OCI-LY7 (cell line): ENCODE measurements around the gene COL5A1. TPM values are rescaled to one million over a fixed set of nuclear protein-coding genes. Genes with fewer than 3 reads are reported as not detected.

ENCODE experiments used
- BruUV-seq: library from RNA; stranded (reverse); fragments of 400-500 nt; replicated peaks from 2 replicates; lab custom pipeline; 2021; lab: Mats Ljungman, UMichigan
- CTCF ChIA-PET: fragments of 300-600 bp; sonication (Branson Sonifier 250); formaldehyde crosslinking; loops from one replicate; lab custom pipeline; 2022; ENCODE audit warnings: antibody characterized with exemption; ENCODE audit not compliant: unreplicated experiment; lab: Charles Lee
- POLR2A ChIA-PET: fragments of 300-600 bp; sonication (Branson Sonifier 250); formaldehyde crosslinking; loops from one replicate; lab custom pipeline; 2022; ENCODE audit warnings: antibody characterized with exemption; lab: Charles Lee
- DNase-seq: peaks from one replicate; pipeline ENCODE4 v3.0.0-alpha.2; 2015; ENCODE audit warnings: low spot score
- H2AFZ ChIP-seq: fragments of 200-600 bp; sonication (generic), shearing (Covaris generic); 2 replicates; pipeline ENCODE4 v1.6.1; 2014; ENCODE audit warnings: mild to moderate bottlenecking, antibody characterized with exemption, low read length, moderate library complexity
- H3K27ac ChIP-seq: fragments of 200-600 bp; sonication (generic); 2 replicates; pipeline ENCODE4 v1.5.1; 2014; ENCODE audit warnings: mixed run types, low read depth, mild to moderate bottlenecking, moderate library complexity, low read length, inconsistent platforms; ENCODE audit not compliant: poor library complexity, severe bottlenecking
- H3K36me3 ChIP-seq: fragments of 200-600 bp; sonication (generic); 2 replicates; pipeline ENCODE4 v1.6.1; 2014; ENCODE audit warnings: mild to moderate bottlenecking, antibody characterized with exemption, low read length, moderate library complexity, mixed read lengths; ENCODE audit not compliant: insufficient read depth
- H3K4me1 ChIP-seq: fragments of 200-600 bp; sonication (generic); 2 replicates; pipeline ENCODE4 v1.5.1; 2014; ENCODE audit warnings: mild to moderate bottlenecking, low read length; ENCODE audit not compliant: insufficient read depth, poor library complexity, severe bottlenecking
- H3K4me2 ChIP-seq: fragments of 200-600 bp; sonication (generic); 2 replicates; pipeline ENCODE4 v1.6.1; 2014; ENCODE audit warnings: mild to moderate bottlenecking, low read length
- H3K4me3 ChIP-seq: fragments of 200-600 bp; sonication (generic); 2 replicates; pipeline ENCODE4 v1.5.1; 2014; ENCODE audit warnings: mild to moderate bottlenecking, low read depth, low read length; ENCODE audit not compliant: poor library complexity, severe bottlenecking
- H3K79me2 ChIP-seq: fragments of 200-600 bp; sonication (generic); 2 replicates; pipeline ENCODE4 v1.6.1; 2016; ENCODE audit warnings: low read depth, mild to moderate bottlenecking, low read length, moderate library complexity, mixed read lengths; ENCODE audit not compliant: insufficient read depth
- H3K9me2 ChIP-seq: fragments of 200-600 bp; sonication (generic); 2 replicates; pipeline ENCODE4 v1.6.1; 2016; ENCODE audit warnings: mild to moderate bottlenecking, low read length, mixed read lengths; ENCODE audit not compliant: insufficient read depth
- H3K9me3 ChIP-seq: fragments of 200-600 bp; sonication (generic); 2 replicates; pipeline ENCODE4 v1.6.1; 2014; ENCODE audit warnings: mild to moderate bottlenecking, mixed run types, low read length, mixed read lengths
- H4K20me1 ChIP-seq: fragments of 200-600 bp; sonication (generic); 2 replicates; pipeline ENCODE4 v1.6.1; 2014; ENCODE audit warnings: mild to moderate bottlenecking, antibody characterized with exemption, low read length, moderate library complexity, mixed read lengths; ENCODE audit not compliant: insufficient read depth
- EZH2phosphoT487 ChIP-seq: fragments of 200-600 bp; sonication (generic); IDR thresholded peaks from 2 replicates; pipeline ENCODE4 v1.6.1; 2018; ENCODE audit warnings: low read depth, borderline replicate concordance, mild to moderate bottlenecking, mixed run types, antibody characterized with exemption, low read length, moderate library complexity, mixed read lengths
- intact Hi-C: fragments of 100-400 bp; cut with micrococcal nuclease; formaldehyde crosslinking; loops from one replicate; pipeline ENCODE4 v1.10.0; 2022; ENCODE audit not compliant: unreplicated experiment
- total RNA-seq, 2 experiments: library from RNA; depleted of rRNA in 1 of 2; stranded (reverse); fragments of >200 nt in 1 of 2; shearing (Covaris generic) in 1 of 2; gene quantifications; 2 replicates each; pipeline ENCODE4 v1.2.3, GENCODE V29; 2014 to 2022
- TF ChIP-seq, protein P1 (sequence below): fragments of 200-600 bp; sonication (generic); conservative IDR thresholded peaks from 2 replicates; pipeline ENCODE4 v1.5.1; 2014; ENCODE audit warnings: mild to moderate bottlenecking, antibody characterized with exemption, low read length, moderate library complexity, mixed read lengths

Gene COL5A1
- total RNA-seq, 2 experiments from 2014 or later = 12.2 to 28.6 TPM

DNA sequence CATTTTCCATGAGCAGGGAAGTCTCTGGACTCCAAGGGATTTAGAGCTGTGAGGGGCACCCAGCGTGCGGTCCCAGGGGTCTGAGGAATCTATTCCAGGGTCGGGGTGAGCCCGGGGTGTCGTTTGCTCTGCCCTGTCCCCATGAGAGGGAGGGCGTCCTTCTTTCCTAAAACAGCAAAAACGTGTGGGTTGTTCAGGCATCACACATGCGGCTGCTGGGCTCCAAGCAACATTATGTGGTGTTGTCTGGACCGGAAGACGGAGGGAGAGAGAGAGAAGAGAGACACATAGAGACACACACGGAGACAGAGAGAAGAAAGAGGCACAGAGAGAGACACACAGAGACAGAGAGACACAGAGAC, 42.7 kb upstream of the COL5A1 start:
- no peak for TF ChIP-seq EZH2phosphoT487
- TF ChIP-seq, protein P1, sequence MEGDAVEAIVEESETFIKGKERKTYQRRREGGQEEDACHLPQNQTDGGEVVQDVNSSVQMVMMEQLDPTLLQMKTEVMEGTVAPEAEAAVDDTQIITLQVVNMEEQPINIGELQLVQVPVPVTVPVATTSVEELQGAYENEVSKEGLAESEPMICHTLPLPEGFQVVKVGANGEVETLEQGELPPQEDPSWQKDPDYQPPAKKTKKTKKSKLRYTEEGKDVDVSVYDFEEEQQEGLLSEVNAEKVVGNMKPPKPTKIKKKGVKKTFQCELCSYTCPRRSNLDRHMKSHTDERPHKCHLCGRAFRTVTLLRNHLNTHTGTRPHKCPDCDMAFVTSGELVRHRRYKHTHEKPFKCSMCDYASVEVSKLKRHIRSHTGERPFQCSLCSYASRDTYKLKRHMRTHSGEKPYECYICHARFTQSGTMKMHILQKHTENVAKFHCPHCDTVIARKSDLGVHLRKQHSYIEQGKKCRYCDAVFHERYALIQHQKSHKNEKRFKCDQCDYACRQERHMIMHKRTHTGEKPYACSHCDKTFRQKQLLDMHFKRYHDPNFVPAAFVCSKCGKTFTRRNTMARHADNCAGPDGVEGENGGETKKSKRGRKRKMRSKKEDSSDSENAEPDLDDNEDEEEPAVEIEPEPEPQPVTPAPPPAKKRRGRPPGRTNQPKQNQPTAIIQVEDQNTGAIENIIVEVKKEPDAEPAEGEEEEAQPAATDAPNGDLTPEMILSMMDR = no peak
- ChIA-PET CTCF (no interaction called here), POLR2A (no interaction called here)
- DNase-seq = no peak
- H3K79me2 ChIP-seq = no peaks in the 10 kb centered on the region
- no peaks in the 10 kb centered on the region for H4K20me1 ChIP-seq
- no peaks in the 10 kb centered on the region for H3K4me1 ChIP-seq
- BruUV-seq = no TSS peak
- no peaks in the 10 kb centered on the region for H3K9me2 ChIP-seq
- no peaks in the 10 kb centered on the region for H3K36me3 ChIP-seq
- no peak overlapping the region for H3K27ac ChIP-seq
- no peak overlapping the region for H3K4me3 ChIP-seq
- H3K4me2 ChIP-seq = no peak overlapping the region
- H2AFZ ChIP-seq = no peak overlapping the region
- intact Hi-C loops = no loop called here
- H3K9me3 ChIP-seq = no peaks in the 10 kb centered on the region

DNA sequence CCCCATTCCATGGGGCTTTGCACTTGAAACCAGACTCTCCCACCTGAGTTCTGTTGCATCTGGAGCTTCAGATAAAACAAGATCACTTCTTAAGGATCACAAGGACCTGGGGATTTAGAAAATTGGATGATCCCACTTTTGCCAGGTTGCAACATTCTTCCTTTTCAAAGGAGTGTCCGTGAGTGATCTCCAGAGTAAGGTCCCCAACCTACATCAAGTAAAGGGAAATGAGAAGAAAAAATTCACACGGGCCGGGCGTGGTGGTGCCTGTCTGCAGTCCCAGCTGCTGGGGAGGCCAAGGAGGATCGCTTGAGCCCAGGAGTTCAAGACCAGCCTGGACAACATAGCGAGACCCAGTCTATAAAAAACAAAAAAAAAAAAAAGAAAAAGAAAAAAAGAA, 41.2 kb upstream of the COL5A1 start:
- no peaks in the 10 kb centered on the region for H4K20me1 ChIP-seq
- intact Hi-C loops = no loop called here
- TF ChIP-seq EZH2phosphoT487 = no peak
- TF ChIP-seq, protein P1 = no peak
- H3K9me2 ChIP-seq = no peaks in the 10 kb centered on the region
- H3K27ac ChIP-seq = no peak overlapping the region
- H3K4me2 ChIP-seq = no peak overlapping the region
- no peaks in the 10 kb centered on the region for H3K9me3 ChIP-seq
- no peaks in the 10 kb centered on the region for H3K79me2 ChIP-seq
- no peaks in the 10 kb centered on the region for H3K4me1 ChIP-seq
- no peak overlapping the region for H3K4me3 ChIP-seq
- no peaks in the 10 kb centered on the region for H3K36me3 ChIP-seq
- no peak overlapping the region for H2AFZ ChIP-seq
- no TSS peak for BruUV-seq
- DNase-seq = no peak
- ChIA-PET POLR2A (no interaction called here), CTCF (no interaction called here)

DNA sequence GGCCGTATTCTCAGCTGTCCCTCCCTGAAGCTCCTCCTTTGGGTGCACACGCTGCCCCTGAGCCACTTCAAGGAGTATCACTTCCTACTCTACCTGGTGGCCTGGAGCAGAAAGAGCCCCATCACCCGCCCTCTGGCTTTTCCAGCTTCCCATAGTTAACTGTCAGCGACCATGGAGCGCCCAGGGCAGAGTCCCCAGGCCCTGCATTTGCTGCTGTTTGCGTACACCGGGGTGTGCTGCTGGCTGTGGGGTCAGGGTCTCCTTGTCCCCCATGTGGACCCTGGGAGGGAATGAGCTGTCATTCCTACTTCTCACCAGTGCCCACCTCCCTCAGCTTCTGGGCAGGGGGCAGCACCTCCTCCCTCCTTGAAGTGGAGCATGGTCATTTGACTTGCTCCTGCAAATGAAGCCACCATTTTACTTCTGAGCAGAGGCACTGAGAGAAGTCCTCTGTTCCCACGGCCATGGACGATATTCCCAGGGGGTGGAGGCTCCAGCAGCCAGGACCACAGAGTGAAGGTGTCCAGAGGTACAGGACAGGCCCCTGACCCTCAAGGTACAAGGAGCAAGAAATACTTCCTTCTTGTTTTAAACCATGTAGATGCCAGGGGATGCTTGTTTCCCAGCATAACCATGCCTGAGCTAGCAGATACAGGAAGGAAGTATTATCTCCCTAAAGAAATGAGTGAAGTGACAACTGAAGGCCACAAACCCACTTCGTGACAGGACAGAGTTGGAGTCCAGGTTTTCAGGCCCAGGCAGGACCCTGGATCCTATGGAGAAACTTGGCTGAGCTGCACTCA, 40.6 kb upstream of the COL5A1 start:
- no peak for DNase-seq
- no peaks in the 10 kb centered on the region for H3K4me1 ChIP-seq
- H3K36me3 ChIP-seq = no peaks in the 10 kb centered on the region
- no peak for TF ChIP-seq EZH2phosphoT487
- TF ChIP-seq, protein P1 = no peak
- H3K4me2 ChIP-seq = no peak overlapping the region
- no peaks in the 10 kb centered on the region for H3K79me2 ChIP-seq
- intact Hi-C loops = no loop called here
- no peaks in the 10 kb centered on the region for H3K9me3 ChIP-seq
- no peak overlapping the region for H3K4me3 ChIP-seq
- no peak overlapping the region for H2AFZ ChIP-seq
- H3K9me2 ChIP-seq = no peaks in the 10 kb centered on the region
- H3K27ac ChIP-seq = no peak overlapping the region
- no TSS peak for BruUV-seq
- no peaks in the 10 kb centered on the region for H4K20me1 ChIP-seq
- POLR2A ChIA-PET = no interaction called here
- CTCF ChIA-PET = no interaction called here
